Measurements from ENCODE around the gene MAPK8IP3. TPM values are rescaled to one million over a fixed set of nuclear protein-coding genes. Genes with fewer than 3 reads are reported as not detected.

The MAPK8IP3 gene
- total RNA-seq, 4 donors from 2014 or later = 78.1 to 456 (median 193) TPM

DNA sequence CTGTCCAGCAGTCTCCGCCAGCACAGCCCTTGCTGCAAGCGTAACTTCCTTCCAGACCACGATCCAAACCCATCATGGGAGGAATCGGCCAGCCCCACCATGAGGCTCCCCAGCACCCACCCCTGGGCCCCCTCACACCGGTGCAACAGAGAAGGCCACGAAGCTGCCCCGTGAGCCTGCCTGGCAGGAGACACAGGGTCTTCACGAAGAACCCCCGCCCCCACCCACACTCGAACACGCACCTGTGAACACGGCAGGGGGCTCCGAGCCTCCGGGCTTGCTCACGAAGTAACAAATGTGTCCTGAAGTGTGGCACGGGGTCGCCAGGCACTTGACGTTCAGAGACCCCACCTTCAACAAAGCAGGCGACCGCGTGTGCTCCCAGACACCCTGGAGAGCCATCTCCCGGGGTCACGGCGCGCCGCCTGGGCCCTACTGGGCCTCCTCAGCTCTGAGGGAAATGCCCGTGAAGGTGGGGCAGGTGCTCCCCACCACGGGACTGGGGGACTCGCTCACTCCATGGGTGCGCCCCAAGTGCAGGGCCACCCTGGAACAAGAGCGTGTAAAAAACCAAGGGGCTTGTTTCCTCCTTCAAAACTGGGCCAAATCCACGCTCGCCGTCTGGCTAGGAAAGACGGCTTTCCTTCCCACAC, 113.0 kb downstream of the MAPK8IP3 start:
- H3K36me3 ChIP-seq = peaks cover 0 to 74% (median 4%) of the 10 kb centered on the region in 3 donors

DNA sequence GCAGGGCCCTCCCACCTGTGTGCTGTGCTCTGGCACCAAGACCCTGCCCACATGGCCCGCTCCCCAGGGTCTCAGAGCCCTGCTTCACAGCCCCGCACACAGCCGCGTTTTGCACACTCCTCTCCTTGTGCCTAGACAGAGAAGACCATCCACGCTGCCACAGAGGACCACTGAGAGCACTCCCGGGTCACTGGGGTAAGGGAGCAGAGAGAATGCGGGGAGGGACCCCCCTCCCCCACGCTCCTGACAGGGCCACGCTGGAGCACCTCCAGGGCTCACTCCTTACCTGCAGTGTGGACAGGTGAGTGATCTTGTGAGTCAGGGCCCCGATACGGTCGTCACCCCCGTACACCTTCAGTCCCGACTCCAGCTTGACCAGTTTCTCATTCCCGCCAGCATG, 113.6 kb downstream of the MAPK8IP3 start:
- H3K27me3 ChIP-seq = no peaks in the 10 kb centered on the region
- H3K36me3 ChIP-seq = peaks cover 0 to 74% (median 4%) of the 10 kb centered on the region in 3 donors
- peaks cover 0 to 13% (median 0%) of the 10 kb centered on the region in 4 donors for H3K4me1 ChIP-seq
- no peak for TF ChIP-seq POLR2A (IDR thresholded peaks at IDR 0.05)
- TF ChIP-seq, protein P1, sequence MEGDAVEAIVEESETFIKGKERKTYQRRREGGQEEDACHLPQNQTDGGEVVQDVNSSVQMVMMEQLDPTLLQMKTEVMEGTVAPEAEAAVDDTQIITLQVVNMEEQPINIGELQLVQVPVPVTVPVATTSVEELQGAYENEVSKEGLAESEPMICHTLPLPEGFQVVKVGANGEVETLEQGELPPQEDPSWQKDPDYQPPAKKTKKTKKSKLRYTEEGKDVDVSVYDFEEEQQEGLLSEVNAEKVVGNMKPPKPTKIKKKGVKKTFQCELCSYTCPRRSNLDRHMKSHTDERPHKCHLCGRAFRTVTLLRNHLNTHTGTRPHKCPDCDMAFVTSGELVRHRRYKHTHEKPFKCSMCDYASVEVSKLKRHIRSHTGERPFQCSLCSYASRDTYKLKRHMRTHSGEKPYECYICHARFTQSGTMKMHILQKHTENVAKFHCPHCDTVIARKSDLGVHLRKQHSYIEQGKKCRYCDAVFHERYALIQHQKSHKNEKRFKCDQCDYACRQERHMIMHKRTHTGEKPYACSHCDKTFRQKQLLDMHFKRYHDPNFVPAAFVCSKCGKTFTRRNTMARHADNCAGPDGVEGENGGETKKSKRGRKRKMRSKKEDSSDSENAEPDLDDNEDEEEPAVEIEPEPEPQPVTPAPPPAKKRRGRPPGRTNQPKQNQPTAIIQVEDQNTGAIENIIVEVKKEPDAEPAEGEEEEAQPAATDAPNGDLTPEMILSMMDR (IDR thresholded peaks at IDR 0.05) = no peak
- no peaks in the 10 kb centered on the region for H3K9me3 ChIP-seq
- DNase-seq = peak in 1 of 3 donors; percentile 38
- no peak overlapping the region for H3K4me3 ChIP-seq
- H3K27ac ChIP-seq = no peak overlapping the region

More for the DNA sequence above, 113.0 kb downstream of the MAPK8IP3 start:
- TF ChIP-seq, protein P1 (IDR thresholded peaks at IDR 0.05) = no peak
- TF ChIP-seq POLR2A (IDR thresholded peaks at IDR 0.05) = no peak
- Histone ChIP-seq H3K4me1 (peaks cover 0 to 7% (median 0%) of the 10 kb centered on the region in 4 donors), H3K9me3 (no peaks in the 10 kb centered on the region), H3K27ac (no peak overlapping the region), H3K4me3 (no peak overlapping the region), H3K27me3 (no peaks in the 10 kb centered on the region)
- DNase-seq = peak in 1 of 3 donors; percentile 42

Small RNAs within 50 kb of the gene (small RNA-seq; reads per million reads assigned to genes)
- gene MIR3177 = 0.12 to 0.70 reads per million in 2 donors

Other genes starting within 250 kb of the MAPK8IP3 start
- gene CLCN7, start 231.2 kb upstream of the MAPK8IP3 start, total RNA-seq = 100 to 1,000 TPM in 2 of 4 donors, 10 to 100 TPM in 2; 95.1 to 194 (median 105) TPM
- not detected for gene PTX4, start 217.3 kb upstream of the MAPK8IP3 start, total RNA-seq
- 100 to 1,000 TPM in 1 of 4 donors, 10 to 100 TPM in 3; 34.5 to 105 (median 82.4) TPM for gene TELO2, start 212.8 kb upstream of the MAPK8IP3 start, total RNA-seq
- gene TMEM204, start 172.5 kb upstream of the MAPK8IP3 start, total RNA-seq = 10 to 100 TPM in 3 of 4 donors, 1 to 10 TPM in 1; 7.4 to 42.1 (median 11.6) TPM
- gene IFT140, start 94.1 kb upstream of the MAPK8IP3 start, total RNA-seq = 10 to 100 TPM in 3 of 4 donors, 1 to 10 TPM in 1; 7.5 to 21.6 (median 18.4) TPM
- 10 to 100 TPM; 16.5 to 37.1 (median 20.0) TPM for gene CRAMP1, start 93.8 kb upstream of the MAPK8IP3 start, total RNA-seq
- gene JPT2, start 27.9 kb upstream of the MAPK8IP3 start, total RNA-seq = 10 to 100 TPM; 22.7 to 32.3 (median 25.0) TPM
- 100 to 1,000 TPM in 3 of 4 donors, 10 to 100 TPM in 1; 69.3 to 150 (median 126) TPM for gene NME3, start 65.3 kb downstream of the MAPK8IP3 start, total RNA-seq
- 10 to 100 TPM; 54.6 to 99.9 (median 67.0) TPM for gene EME2, start 66.6 kb downstream of the MAPK8IP3 start, total RNA-seq
- gene MRPS34, start 66.9 kb downstream of the MAPK8IP3 start, total RNA-seq = 100 to 1,000 TPM in 1 of 4 donors, 10 to 100 TPM in 3; 67.6 to 114 (median 82.3) TPM
- 100 to 1,000 TPM in 2 of 4 donors, 10 to 100 TPM in 2; 76.4 to 148 (median 102) TPM for gene SPSB3, start 76.4 kb downstream of the MAPK8IP3 start, total RNA-seq
- gene NUBP2, start 76.8 kb downstream of the MAPK8IP3 start, total RNA-seq = 10 to 100 TPM; 47.1 to 99.9 (median 59.3) TPM
- gene IGFALS, start 87.5 kb downstream of the MAPK8IP3 start, total RNA-seq = under 1 TPM in 1 of 4 donors, not detected in 3; 0.35 TPM
- gene HAGH, start 120.6 kb downstream of the MAPK8IP3 start, total RNA-seq = 100 to 1,000 TPM; 105 to 187 (median 155) TPM
- gene FAHD1, start 121.0 kb downstream of the MAPK8IP3 start, total RNA-seq = 100 to 1,000 TPM; 107 to 188 (median 152) TPM
- not detected for gene MEIOB, start 166.0 kb downstream of the MAPK8IP3 start, total RNA-seq
- not detected for gene HS3ST6, start 212.2 kb downstream of the MAPK8IP3 start, total RNA-seq
- 10 to 100 TPM; 17.3 to 46.6 (median 38.3) TPM for gene MSRB1, start 237.0 kb downstream of the MAPK8IP3 start, total RNA-seq
- gene RPL3L, start 248.5 kb downstream of the MAPK8IP3 start, total RNA-seq = not detected

Data from Peyer's patch (tissue), 4 donors.